Uterus (tissue), 4 donors: ENCODE measurements around the gene ANKRD22. TPM values are rescaled to one million over a fixed set of nuclear protein-coding genes. Genes with fewer than 3 reads are reported as not detected.

ENCODE experiments used
- DNase-seq, 2 donors: peaks; one replicate each; pipeline ENCODE4 v3.0.0-alpha.2; 2019 to 2020
- H3K27ac ChIP-seq, 2 donors: fragments of 200-600 bp; sonication (generic); 1 replicate in 1 of 2; 2 replicates in 1 of 2; pipeline ENCODE4 v1.5.1; 2016 to 2018
- H3K27me3 ChIP-seq, 2 donors: fragments of 200-600 bp; sonication (generic); one replicate each; pipeline ENCODE4 v1.5.1; 2018 to 2019; ENCODE audit warnings: control low read depth in 1 of 2
- H3K36me3 ChIP-seq, 2 donors: fragments of 200-600 bp; sonication (generic); one replicate each; pipeline ENCODE4 v1.5.1; 2019; ENCODE audit warnings: control low read depth in 1 of 2
- H3K4me1 ChIP-seq, 2 donors: fragments of 200-600 bp; sonication (generic); one replicate each; pipeline ENCODE4 v1.5.1; 2018 to 2019; ENCODE audit warnings: control low read depth in 1 of 2
- H3K4me3 ChIP-seq, 2 donors: fragments of 200-600 bp; sonication (generic); 1 replicate in 1 of 2; 2 replicates in 1 of 2; pipeline ENCODE4 v1.5.1; 2018 to 2019; ENCODE audit warnings: mild to moderate bottlenecking in 1 of 2
- H3K9me3 ChIP-seq, 2 donors: fragments of 200-600 bp; sonication (generic); one replicate each; pipeline ENCODE4 v1.5.1; 2019; ENCODE audit warnings: control low read depth in 1 of 2
- POLR2A ChIP-seq, 2 donors: fragments of 450-650 bp; IDR thresholded peaks; one replicate each; pipeline ENCODE4 v1.6.1; 2016; ENCODE audit warnings: antibody characterized with exemption in 2 of 2, mild to moderate bottlenecking in 1 of 2, moderate library complexity in 1 of 2
- intact Hi-C: fragments of 100-400 bp; cut with DNase I; formaldehyde crosslinking; loops from one replicate; pipeline ENCODE4 v1.15.1; 2023; ENCODE audit warnings: low total_unique reads
- total RNA-seq, 4 donors: library from RNA; depleted of rRNA in 3 of 4; stranded (reverse); fragments of >200 nt in 3 of 4; gene quantifications; one replicate each; pipeline versions ENCODE4 v1.1.0 to v1.2.4, GENCODE V29; 2014 to 2023
- TF ChIP-seq, protein P1 (sequence below), 4 experiments: fragments of 200-600 bp in 2 of 4; fragments of 450-650 bp in 2 of 4; sonication (generic) in 2 of 4; IDR thresholded peaks; one replicate each; pipeline ENCODE4 v1.5.1; 2016 to 2019; ENCODE audit warnings: antibody characterized with exemption in 4 of 4, mild to moderate bottlenecking in 2 of 4, moderate library complexity in 1 of 4
- donor health status: DM: yes; HTN: yes; CAD: no.

The ANKRD22 gene
- total RNA-seq, 4 donors from 2014 or later: 0.48 TPM; not detected in 3

DNA sequence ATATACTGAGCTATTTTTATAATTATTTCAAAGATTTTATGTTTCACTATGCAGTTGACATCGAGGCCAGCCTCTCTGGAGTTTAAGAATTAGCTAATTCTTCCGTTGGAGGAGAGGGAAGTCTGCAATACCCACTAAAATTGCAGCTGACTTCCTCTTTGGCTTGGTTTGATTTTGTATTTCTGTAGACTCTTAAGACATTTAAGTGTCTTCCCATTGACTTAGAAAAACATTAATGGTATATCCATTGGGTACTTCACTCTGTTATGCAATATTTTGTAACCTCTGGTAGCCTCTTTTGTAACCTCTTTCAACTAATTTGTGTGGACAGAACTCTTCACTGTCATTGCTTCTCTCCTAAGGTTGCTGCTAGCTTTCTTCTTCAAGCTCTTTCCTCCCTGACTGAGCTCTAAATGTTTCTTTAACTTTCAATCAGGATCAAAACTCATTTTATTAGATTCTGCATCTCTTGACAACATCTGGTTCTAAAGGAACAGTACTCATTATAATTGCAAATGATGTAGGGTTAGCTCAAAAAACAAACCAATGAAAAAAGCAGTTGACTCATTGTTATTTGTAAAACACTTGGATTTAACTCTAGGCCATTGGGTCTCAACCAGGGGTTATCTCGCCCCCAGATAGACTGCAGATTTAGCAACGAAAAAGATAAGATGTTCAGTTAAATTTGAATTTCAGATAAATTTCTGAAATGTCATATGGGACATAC lies 1.7 kb upstream of the ANKRD22 start:
- Histone ChIP-seq H3K27ac (no peak overlapping the region), H3K27me3 (no peaks in the 10 kb centered on the region), H3K4me1 (no peaks in the 10 kb centered on the region), H3K36me3 (no peaks in the 10 kb centered on the region), H3K4me3 (no peak overlapping the region), H3K9me3 (no peaks in the 10 kb centered on the region)
- intact Hi-C loops: no loop called here
- no peak for DNase-seq
- TF ChIP-seq POLR2A (IDR thresholded peaks at IDR 0.05): no peak
- TF ChIP-seq, protein P1, sequence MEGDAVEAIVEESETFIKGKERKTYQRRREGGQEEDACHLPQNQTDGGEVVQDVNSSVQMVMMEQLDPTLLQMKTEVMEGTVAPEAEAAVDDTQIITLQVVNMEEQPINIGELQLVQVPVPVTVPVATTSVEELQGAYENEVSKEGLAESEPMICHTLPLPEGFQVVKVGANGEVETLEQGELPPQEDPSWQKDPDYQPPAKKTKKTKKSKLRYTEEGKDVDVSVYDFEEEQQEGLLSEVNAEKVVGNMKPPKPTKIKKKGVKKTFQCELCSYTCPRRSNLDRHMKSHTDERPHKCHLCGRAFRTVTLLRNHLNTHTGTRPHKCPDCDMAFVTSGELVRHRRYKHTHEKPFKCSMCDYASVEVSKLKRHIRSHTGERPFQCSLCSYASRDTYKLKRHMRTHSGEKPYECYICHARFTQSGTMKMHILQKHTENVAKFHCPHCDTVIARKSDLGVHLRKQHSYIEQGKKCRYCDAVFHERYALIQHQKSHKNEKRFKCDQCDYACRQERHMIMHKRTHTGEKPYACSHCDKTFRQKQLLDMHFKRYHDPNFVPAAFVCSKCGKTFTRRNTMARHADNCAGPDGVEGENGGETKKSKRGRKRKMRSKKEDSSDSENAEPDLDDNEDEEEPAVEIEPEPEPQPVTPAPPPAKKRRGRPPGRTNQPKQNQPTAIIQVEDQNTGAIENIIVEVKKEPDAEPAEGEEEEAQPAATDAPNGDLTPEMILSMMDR (IDR thresholded peaks at IDR 0.05): no peak

- Histone ChIP-seq H3K9me3 (no peaks in the 10 kb centered on the region), H3K36me3 (no peaks in the 10 kb centered on the region), H3K4me1 (no peaks in the 10 kb centered on the region), H3K27me3 (no peaks in the 10 kb centered on the region), H3K27ac (no peak overlapping the region), H3K4me3 (no peak overlapping the region)
- TF ChIP-seq POLR2A (IDR thresholded peaks at IDR 0.05): no peak
- TF ChIP-seq, protein P1 (IDR thresholded peaks at IDR 0.05): no peak
- intact Hi-C loops: no loop called here
- no peak for DNase-seq
Measured at GRCh38 chr10:88852327-88852726, 683 bp upstream of the ANKRD22 start.

DNA sequence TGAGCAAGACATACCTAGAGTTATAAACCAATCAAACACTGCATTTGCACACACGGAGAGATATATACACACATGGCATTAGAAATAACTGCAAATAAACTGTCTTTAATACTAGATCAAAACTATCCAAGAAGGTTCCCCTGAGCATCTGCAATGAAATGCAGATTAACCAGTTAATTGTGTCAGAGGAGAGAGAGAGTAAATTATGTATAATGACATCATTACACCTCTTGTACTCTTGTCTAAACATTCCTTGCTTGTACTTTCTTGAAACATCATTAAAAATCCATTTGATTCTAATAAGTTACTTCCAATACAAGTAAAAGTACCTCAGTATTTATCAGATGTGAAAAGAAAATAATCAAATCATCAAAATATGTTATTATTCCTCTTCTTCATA lies 932 bp downstream of the ANKRD22 start:
- H3K27ac ChIP-seq: no peak overlapping the region
- no peaks in the 10 kb centered on the region for H3K4me1 ChIP-seq
- DNase-seq: no peak
- H3K27me3 ChIP-seq: no peaks in the 10 kb centered on the region
- no peak overlapping the region for H3K4me3 ChIP-seq
- intact Hi-C loops: no loop called here
- H3K9me3 ChIP-seq: no peaks in the 10 kb centered on the region
- no peaks in the 10 kb centered on the region for H3K36me3 ChIP-seq
- no peak for TF ChIP-seq POLR2A (IDR thresholded peaks at IDR 0.05)
- TF ChIP-seq, protein P1 (IDR thresholded peaks at IDR 0.05): no peak

- DNase-seq: no peak
- no peak overlapping the region for H3K4me3 ChIP-seq
- intact Hi-C loops: no loop called here
- TF ChIP-seq, protein P1 (IDR thresholded peaks at IDR 0.05): no peak
- no peak for TF ChIP-seq POLR2A (IDR thresholded peaks at IDR 0.05)
- H3K4me1 ChIP-seq: no peaks in the 10 kb centered on the region
- no peaks in the 10 kb centered on the region for H3K27me3 ChIP-seq
- H3K27ac ChIP-seq: no peak overlapping the region
- H3K9me3 ChIP-seq: no peaks in the 10 kb centered on the region
- no peaks in the 10 kb centered on the region for H3K36me3 ChIP-seq
Measured at GRCh38 chr10:88849234-88849633, 2.4 kb downstream of the ANKRD22 start.

- DNase-seq: no peak
- intact Hi-C loops: no loop called here
- TF ChIP-seq, protein P1 (IDR thresholded peaks at IDR 0.05): no peak
- no peak for TF ChIP-seq POLR2A (IDR thresholded peaks at IDR 0.05)
- Histone ChIP-seq H3K36me3 (no peaks in the 10 kb centered on the region), H3K4me3 (no peak overlapping the region), H3K27ac (no peak overlapping the region), H3K9me3 (no peaks in the 10 kb centered on the region), H3K4me1 (no peaks in the 10 kb centered on the region), H3K27me3 (no peaks in the 10 kb centered on the region)
Measured at GRCh38 chr10:88848499-88848898, 3.1 kb downstream of the ANKRD22 start.
